GM12878 (cell line): ENCODE results near the gene RASGRF1.

Source experiments
- MXI1 ChIP-seq: fragments of 150-350 bp; IDR thresholded peaks from 2 replicates; pipeline ENCODE4 v1.6.1; 2011; ENCODE audit warnings: low read depth, mild to moderate bottlenecking, inconsistent platforms, low read length, improper control_type of control experiment
- POLR2A ChIP-seq: IDR thresholded peaks from 2 replicates; pipeline ENCODE4 v1.6.1; 2011; ENCODE audit warnings: low read depth, mild to moderate bottlenecking, low read length

DNA sequence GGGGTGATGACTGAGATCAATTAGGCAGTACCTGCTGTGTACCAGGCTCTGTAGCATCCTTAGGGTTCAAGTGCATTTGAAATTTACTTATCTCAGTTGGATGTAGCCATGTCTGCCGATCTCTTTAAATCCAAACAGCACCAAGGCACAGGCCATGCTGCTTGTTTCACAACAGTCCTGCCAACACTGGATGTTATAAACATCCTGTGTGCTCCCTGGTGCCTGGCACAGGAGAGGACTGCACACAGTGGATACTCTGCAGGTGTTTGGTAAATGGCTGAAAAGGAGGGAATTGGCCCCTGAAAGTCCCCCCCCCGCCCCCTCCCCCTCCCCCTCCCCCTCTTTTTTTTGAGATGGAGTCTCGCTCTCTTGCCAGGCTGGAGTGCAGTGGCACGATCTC is 172.7 kb downstream of the RASGRF1 start:
- TF ChIP-seq MXI1 (no peak), POLR2A (no peak)
